K562 (cell line): ENCODE data around the gene RO60. TPM values are rescaled to one million over a fixed set of nuclear protein-coding genes. Genes with fewer than 3 reads are reported as not detected.

Source experiments
- ATAC-seq: fragments of 200-7000 bp; cut with Tn5 transposase; 3 replicates; pipeline ENCODE4 v1.9.1; 2020; ENCODE audit warnings: moderate library complexity
- BruUV-seq: library from RNA; stranded (reverse); fragments of 400-500 nt; replicated peaks from 2 replicates; lab custom pipeline; 2021; lab: Mats Ljungman, UMichigan
- CTCF ChIA-PET: fragments of 300-600 bp; formaldehyde crosslinking; extraction: SDS; loops from one replicate; lab custom pipeline; 2021; ENCODE audit warnings: low intra/inter-chr PET ratio; lab: Yijun Ruan, JAX
- POLR2A ChIA-PET: fragments of 300-600, 350-650 bp; sonication (Branson Sonifier 250); formaldehyde crosslinking; extraction: SDS; loops from one replicate; lab custom pipeline; 2021; ENCODE audit warnings: antibody characterized with exemption, inconsistent platforms; lab: Yijun Ruan, JAX
- DNase-seq, 4 experiments: peaks; one replicate each; pipeline versions ENCODE4 v3.0.0 to v3.0.0-alpha.2; 2011 to 2018; ENCODE audit warnings: low spot score in 3 of 4, mixed read lengths in 3 of 4; ENCODE audit errors: extremely low read depth in 1 of 4
- FAIRE-seq: peaks from 2 replicates; lab custom pipeline; 2011; peaks lifted over from hg19 to GRCh38; lab: Jason Lieb, UNC
- H2AFZ ChIP-seq: 2 replicates; pipeline ENCODE4 v1.6.0; 2011; ENCODE audit warnings: low read depth, low read length, control low read depth, inconsistent platforms
- H3K27ac ChIP-seq: fragments of 200-600 bp; 3 replicates; pipeline ENCODE4 v1.8.0; 2011; ENCODE audit warnings: low read depth, mild to moderate bottlenecking, control low read depth, inconsistent platforms, low read length, moderate library complexity, mixed read lengths; ENCODE audit errors: extremely low read depth
- H3K27me3 ChIP-seq, 2 experiments: fragments of 300-600 bp in 1 of 2; 2 replicates in 1 of 2; 3 replicates in 1 of 2; pipeline versions ENCODE4 v1.6.0 to v1.8.0; 2011; ENCODE audit warnings: inconsistent platforms in 2 of 2, low read length in 2 of 2, mild to moderate bottlenecking in 1 of 2, mixed read lengths in 1 of 2, moderate library complexity in 1 of 2; ENCODE audit not compliant: control insufficient read depth in 2 of 2, insufficient read depth in 2 of 2
- H3K36me3 ChIP-seq: fragments of 300-600 bp; 3 replicates; pipeline ENCODE4 v1.8.0; 2011; ENCODE audit warnings: mild to moderate bottlenecking, low read length, inconsistent platforms; ENCODE audit not compliant: control insufficient read depth, insufficient read depth
- H3K4me1 ChIP-seq, 2 experiments: fragments of 200-600 bp in 1 of 2; replicated peaks in 1 of 2; 2 replicates in 1 of 2; 3 replicates in 1 of 2; pipeline versions ENCODE4 v1.5.1 to v1.8.0; 2011; ENCODE audit warnings: inconsistent platforms in 2 of 2, low read length in 2 of 2, mild to moderate bottlenecking in 1 of 2, mixed read lengths in 1 of 2, moderate library complexity in 1 of 2; ENCODE audit not compliant: control insufficient read depth in 2 of 2, insufficient read depth in 2 of 2
- H3K4me2 ChIP-seq: 2 replicates; pipeline ENCODE4 v1.6.1; 2011; ENCODE audit warnings: low read length, control low read depth, inconsistent platforms, mixed read lengths; ENCODE audit not compliant: insufficient read depth
- H3K4me3 ChIP-seq: fragments of 200-600 bp; sonication (generic), shearing (Covaris generic); 2 replicates; pipeline ENCODE4 v1.5.1; 2016; ENCODE audit warnings: control low read depth, inconsistent platforms
- H3K79me2 ChIP-seq: fragments of 200-600 bp; 3 replicates; pipeline ENCODE4 v1.8.0; 2011; ENCODE audit warnings: low read length, inconsistent platforms; ENCODE audit not compliant: control insufficient read depth, insufficient read depth
- H3K9ac ChIP-seq, 2 experiments: 2 replicates each; pipeline versions ENCODE4 v1.6.0 to v1.6.1; 2011; ENCODE audit warnings: low read depth in 2 of 2, low read length in 2 of 2, control low read depth in 1 of 2, inconsistent platforms in 1 of 2, mild to moderate bottlenecking in 1 of 2, mixed read lengths in 1 of 2; ENCODE audit not compliant: insufficient read depth in 1 of 2
- H3K9me1 ChIP-seq: one replicate; pipeline ENCODE4 v1.6.0; 2011; ENCODE audit warnings: inconsistent platforms, mild to moderate bottlenecking, low read length, moderate library complexity; ENCODE audit not compliant: control insufficient read depth, insufficient read depth
- H3K9me3 ChIP-seq: replicated peaks from 2 replicates; pipeline ENCODE4 v1.5.1; 2011; ENCODE audit warnings: low read depth, low read length, inconsistent platforms; ENCODE audit not compliant: control insufficient read depth, insufficient read depth
- H4K20me1 ChIP-seq: replicated peaks from 2 replicates; pipeline ENCODE4 v1.6.1; 2011; ENCODE audit warnings: low read length, inconsistent platforms, mixed read lengths; ENCODE audit not compliant: control insufficient read depth, insufficient read depth
- CREB1 ChIP-seq, 2 experiments: sonication (generic) in 1 of 2; formaldehyde crosslinking in 1 of 2; IDR thresholded peaks; 2 replicates each; pipeline versions ENCODE4 v1.6.1 to v1.8.0; 2012 to 2022; ENCODE audit warnings: inconsistent platforms in 1 of 2, mild to moderate bottlenecking in 1 of 2, missing genetic modification reagents in 1 of 2, moderate library complexity in 1 of 2
- MTA3 ChIP-seq: fragments of 450-650 bp; formaldehyde crosslinking; IDR thresholded peaks from 2 replicates; pipeline ENCODE4 v1.6.1; 2017; ENCODE audit warnings: mild to moderate bottlenecking, borderline replicate concordance
- RERE ChIP-seq: sonication (generic); formaldehyde crosslinking; IDR thresholded peaks from 2 replicates; pipeline ENCODE4 v1.8.0; 2023; ENCODE audit warnings: missing genetic modification reagents, mild to moderate bottlenecking, borderline replicate concordance
- RFX7 ChIP-seq: fragments of 250-450 bp; sonication (Bioruptor Pico); IDR thresholded peaks from 2 replicates; pipeline ENCODE4 v1.5.1; 2021; ENCODE audit warnings: mild to moderate bottlenecking
- TEAD4 ChIP-seq, 2 experiments: sonication (generic) in 1 of 2; formaldehyde crosslinking in 1 of 2; IDR thresholded peaks; 2 replicates each; pipeline versions ENCODE4 v1.6.1 to v1.8.0; 2012 to 2022; ENCODE audit warnings: borderline replicate concordance in 1 of 2, inconsistent platforms in 1 of 2, low read length in 1 of 2, mild to moderate bottlenecking in 1 of 2, missing genetic modification reagents in 1 of 2
- ZNF77 ChIP-seq: fragments of 250-450 bp; sonication (Bioruptor Pico); IDR thresholded peaks from 2 replicates; pipeline ENCODE4 v1.5.0; 2020
- ZZZ3 ChIP-seq: fragments of 450-650 bp; IDR thresholded peaks from 2 replicates; pipeline ENCODE4 v1.6.1; 2016; ENCODE audit warnings: antibody characterized with exemption, mild to moderate bottlenecking, moderate library complexity
- WGBS: fragments of 100-300 bp; shearing (Covaris generic); methylation state at CpG from one replicate; pipeline ENCODE4 v1.1.6; 2016; ENCODE audit warnings: low coverage, mixed read lengths; ENCODE audit not compliant: insufficient coverage; ENCODE audit errors: missing lambda C conversion rate; 5-methylcytosine and 5-hydroxymethylcytosine counted together
- in situ Hi-C: fragments of 300-500 bp; cut with MboI; formaldehyde crosslinking; loops from 4 replicates; pipeline ENCODE4 v1.15.0; 2018; ENCODE audit warnings: inconsistent platforms, mixed read lengths
- intact Hi-C: fragments of 100-400 bp; cut with micrococcal nuclease; formaldehyde crosslinking; loops from 2 replicates; pipeline ENCODE4 v1.14.2; 2022
- polyA plus RNA-seq, 8 experiments: library from polyadenylated mRNA; depleted of rRNA in 4 of 8; stranded (reverse) in 5 of 8; unstranded in 3 of 8; fragments of >200 nt; fragmentation: Nextera tagmentation in 2 of 8; fragmentation: Illumina TruSeq in 1 of 8; extraction: Ambion mirVana in 2 of 8; extraction: Trizol in 1 of 8; gene quantifications; 2 replicates each; pipeline versions ENCODE4 v1.2.1 to v1.2.3, GENCODE V29; 2011 to 2014; ENCODE audit warnings: inconsistent platforms in 1 of 8, missing spikeins in 1 of 8
- total RNA-seq, 7 experiments: library from RNA; depleted of rRNA in 6 of 7; stranded (reverse); fragments of >200 nt in 6 of 7; fragmentation: Illumina TruSeq in 2 of 7; extraction: Trizol in 2 of 7; gene quantifications; 2 replicates each; pipeline versions ENCODE4 v1.2.1 to v1.2.3, GENCODE V29; 2011 to 2021; ENCODE audit warnings: low replicate concordance in 1 of 7
- TF ChIP-seq, protein P1 (sequence below): fragments of 250-450 bp; sonication (Bioruptor Pico); IDR thresholded peaks from 2 replicates; pipeline ENCODE4 v1.4.0; 2020; ENCODE audit warnings: mild to moderate bottlenecking

Gene RO60
- total and polyA plus RNA-seq, 9 of the 15 experiments (the other 6 are each of a cell fraction or from before 2014, with no cell fraction given): 24.9 to 187 (median 101) TPM

DNA sequence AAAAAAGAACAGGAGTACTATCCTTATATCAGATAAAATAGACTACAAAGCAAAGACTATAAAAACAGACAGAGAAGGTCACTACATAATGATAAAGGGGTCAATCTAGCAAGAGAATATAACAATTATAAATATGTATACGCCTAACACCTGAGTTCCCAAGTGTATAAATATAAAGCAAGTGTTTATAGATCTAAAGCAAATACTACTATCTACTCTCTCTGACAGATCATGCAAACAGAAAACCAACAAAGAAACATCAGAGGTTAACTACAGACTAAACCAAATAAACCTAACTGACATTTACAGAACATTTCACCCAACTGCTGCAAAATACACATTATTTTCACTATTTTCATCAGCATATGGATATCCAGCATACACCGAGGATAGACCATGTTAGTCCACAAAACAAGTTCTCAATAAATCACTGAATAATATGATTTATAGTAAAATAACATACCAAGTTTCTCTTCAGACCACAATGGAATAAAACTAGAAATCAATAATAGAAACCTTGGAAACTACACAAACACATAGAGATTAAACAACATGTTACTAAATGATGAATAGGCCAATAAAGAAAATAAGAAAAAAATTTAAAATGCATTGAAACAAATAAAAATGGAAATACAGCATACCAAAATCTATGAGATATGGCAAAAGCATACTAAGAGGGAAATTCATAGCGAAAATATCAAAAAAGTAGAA, 22.9 kb upstream of the RO60 start:
- in situ Hi-C loops: no loop called here
- no peak for FAIRE-seq
- CTCF ChIA-PET: no interaction called here

More for the DNA sequence above, 22.9 kb upstream of the RO60 start:
- POLR2A ChIA-PET: no interaction called here
- Histone ChIP-seq H3K27me3 (no peaks in the 10 kb centered on the region), H3K36me3 (peaks cover 48% of the 10 kb centered on the region), H3K4me2 (no peak overlapping the region), H3K4me3 (no peak overlapping the region), H3K79me2 (peaks cover 96% of the 10 kb centered on the region), H3K9ac (no peak overlapping the region)
- DNase-seq: no peak
- whole genome bisulfite sequencing: 86% methylated on average over 3 of the region's 3 CpGs
- TF ChIP-seq ZZZ3: no peak
- no peak for TF ChIP-seq TEAD4 (IDR thresholded peaks at IDR 0.05; ENCODE audit: low read length)
- TF ChIP-seq TEAD4 (CRISPR knock-in tag; IDR thresholded peaks at IDR 0.05; ENCODE audit: borderline replicate concordance): no peak
- TF ChIP-seq RFX7 (CRISPR knock-in tag): no peak
- TF ChIP-seq ZNF77 (CRISPR knock-in tag): no peak
- TF ChIP-seq CREB1 (IDR thresholded peaks at IDR 0.05): no peak
- TF ChIP-seq CREB1 (CRISPR knock-in tag; IDR thresholded peaks at IDR 0.05): no peak
- no peak for TF ChIP-seq MTA3
- TF ChIP-seq RERE (CRISPR knock-in tag): no peak
- TF ChIP-seq, protein P1, sequence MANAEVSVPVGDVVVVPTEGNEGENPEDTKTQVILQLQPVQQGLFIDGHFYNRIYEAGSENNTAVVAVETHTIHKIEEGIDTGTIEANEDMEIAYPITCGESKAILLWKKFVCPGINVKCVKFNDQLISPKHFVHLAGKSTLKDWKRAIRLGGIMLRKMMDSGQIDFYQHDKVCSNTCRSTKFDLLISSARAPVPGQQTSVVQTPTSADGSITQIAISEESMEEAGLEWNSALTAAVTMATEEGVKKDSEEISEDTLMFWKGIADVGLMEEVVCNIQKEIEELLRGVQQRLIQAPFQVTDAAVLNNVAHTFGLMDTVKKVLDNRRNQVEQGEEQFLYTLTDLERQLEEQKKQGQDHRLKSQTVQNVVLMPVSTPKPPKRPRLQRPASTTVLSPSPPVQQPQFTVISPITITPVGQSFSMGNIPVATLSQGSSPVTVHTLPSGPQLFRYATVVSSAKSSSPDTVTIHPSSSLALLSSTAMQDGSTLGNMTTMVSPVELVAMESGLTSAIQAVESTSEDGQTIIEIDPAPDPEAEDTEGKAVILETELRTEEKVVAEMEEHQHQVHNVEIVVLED: no peak
- TF ChIP-seq, all 486 proteins: peak for 0
- intact Hi-C loops: no loop called here
- Histone ChIP-seq H3K4me1 (no peaks in the 10 kb centered on the region), H2AFZ (no peak overlapping the region), H4K20me1 (no peaks in the 10 kb centered on the region), H3K27ac (no peak overlapping the region), H3K9me3 (no peaks in the 10 kb centered on the region), H3K9me1 (no peaks in the 10 kb centered on the region)
- BruUV-seq: no TSS peak
- no peak for ATAC-seq
